ENCODE measurements around the gene AHNAK2.

The AHNAK2 gene

GRCh38 chr14:104986487-104987164 is 8.5 kb upstream of the AHNAK2 start:
- DNase-seq (ENCODE audit: low read depth in 2 of 2) = no peak

DNA sequence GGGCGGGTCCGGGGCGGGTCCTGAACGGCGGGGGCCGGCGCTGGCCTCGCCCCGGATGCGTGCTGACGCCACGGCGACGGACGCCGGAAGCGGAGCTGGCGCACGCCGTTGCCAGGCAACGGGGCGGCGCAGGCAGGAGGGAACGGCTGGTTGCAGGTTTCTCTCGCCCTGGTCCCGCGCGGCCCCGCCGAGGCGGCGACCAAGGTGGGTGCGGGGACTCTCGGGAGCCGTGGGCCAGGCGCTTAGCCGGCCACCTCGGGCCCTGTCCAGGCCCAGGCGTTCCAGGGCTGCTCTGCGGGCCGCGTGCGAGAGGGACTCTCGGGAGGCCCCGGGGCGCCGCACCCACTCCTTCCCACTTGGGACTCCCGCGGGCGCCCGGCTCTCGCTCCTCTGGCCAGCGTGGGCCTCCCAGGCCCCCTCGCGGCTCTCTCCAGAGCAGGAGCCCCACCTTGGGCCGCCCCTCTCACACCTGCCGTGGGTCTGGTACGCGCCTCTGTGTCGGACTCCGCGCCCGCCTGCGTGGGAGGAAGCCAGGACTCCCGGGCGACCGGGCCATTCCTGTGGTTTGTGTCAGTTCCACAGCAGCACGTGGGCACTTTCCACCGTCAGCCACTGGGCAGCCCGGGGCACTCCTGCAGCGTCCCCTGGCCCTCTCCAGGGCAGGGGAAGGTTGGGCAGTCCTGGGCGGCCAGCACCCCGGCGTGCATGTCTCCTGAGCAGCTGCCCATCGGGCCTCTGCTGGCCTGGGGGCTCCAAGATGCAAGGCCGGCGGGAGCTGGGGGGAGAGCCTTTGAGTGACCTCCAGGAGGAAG is 7.7 kb upstream of the AHNAK2 start, which contains the start of gene CLBA1:
TSS of gene CLBA1 (plus strand) at position 114 of the 812 bp plus-strand sequence. CDS start at position 758, 644 bp downstream.
- DNase-seq (ENCODE audit: low read depth in 2 of 2) = peak; percentile 76 to 77

DNA sequence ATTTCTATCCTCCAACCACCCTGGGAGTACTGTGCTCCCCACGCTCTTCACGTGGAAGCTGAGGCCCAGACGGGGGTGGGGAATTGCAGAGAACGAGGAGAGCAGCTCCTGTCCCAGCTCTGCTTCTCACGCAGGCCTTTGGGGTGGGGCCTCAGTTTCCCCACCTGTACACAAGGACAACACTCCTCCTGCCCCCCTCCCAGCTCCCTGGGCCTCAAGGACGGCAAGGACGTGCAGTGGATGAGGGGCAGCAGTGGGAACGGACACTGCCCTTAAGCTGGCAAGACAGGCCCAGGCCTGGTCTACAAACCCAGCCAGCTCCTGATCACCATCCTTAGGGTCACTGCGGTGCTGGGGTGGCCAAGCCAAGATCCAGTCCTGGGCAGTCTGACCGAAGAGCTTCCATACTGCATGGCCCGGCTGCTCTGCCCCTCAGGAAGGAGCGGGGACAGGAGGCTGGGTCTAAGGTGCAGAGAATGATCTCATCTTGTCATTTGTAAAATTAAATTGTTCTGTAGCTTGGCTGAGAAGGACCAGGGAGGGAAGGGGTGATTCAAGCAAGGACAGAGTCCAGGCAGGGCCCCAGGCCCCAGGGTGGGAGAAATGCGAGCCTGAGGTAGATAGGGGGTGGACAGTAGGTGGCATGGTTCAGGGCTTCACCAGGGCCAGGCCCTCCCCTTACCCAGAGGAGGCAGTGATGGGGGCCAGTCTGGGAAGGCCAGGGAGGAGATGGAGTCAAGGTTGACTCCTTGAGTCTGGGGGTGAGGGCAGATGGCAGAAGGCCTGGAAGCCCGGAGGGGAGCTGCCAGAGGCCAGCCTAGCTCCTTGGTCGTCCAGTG is 6.1 kb upstream of the AHNAK2 start:
- no peak for DNase-seq (ENCODE audit: low read depth in 2 of 2)

- no peak for DNase-seq (ENCODE audit: low read depth in 2 of 2)
Observed at GRCh38 chr14:104983231-104983721, 5.1 kb upstream of the AHNAK2 start.

GRCh38 chr14:104982548-104983230 is 4.5 kb upstream of the AHNAK2 start:
- DNase-seq (ENCODE audit: low read depth in 2 of 2) = no peak

DNA sequence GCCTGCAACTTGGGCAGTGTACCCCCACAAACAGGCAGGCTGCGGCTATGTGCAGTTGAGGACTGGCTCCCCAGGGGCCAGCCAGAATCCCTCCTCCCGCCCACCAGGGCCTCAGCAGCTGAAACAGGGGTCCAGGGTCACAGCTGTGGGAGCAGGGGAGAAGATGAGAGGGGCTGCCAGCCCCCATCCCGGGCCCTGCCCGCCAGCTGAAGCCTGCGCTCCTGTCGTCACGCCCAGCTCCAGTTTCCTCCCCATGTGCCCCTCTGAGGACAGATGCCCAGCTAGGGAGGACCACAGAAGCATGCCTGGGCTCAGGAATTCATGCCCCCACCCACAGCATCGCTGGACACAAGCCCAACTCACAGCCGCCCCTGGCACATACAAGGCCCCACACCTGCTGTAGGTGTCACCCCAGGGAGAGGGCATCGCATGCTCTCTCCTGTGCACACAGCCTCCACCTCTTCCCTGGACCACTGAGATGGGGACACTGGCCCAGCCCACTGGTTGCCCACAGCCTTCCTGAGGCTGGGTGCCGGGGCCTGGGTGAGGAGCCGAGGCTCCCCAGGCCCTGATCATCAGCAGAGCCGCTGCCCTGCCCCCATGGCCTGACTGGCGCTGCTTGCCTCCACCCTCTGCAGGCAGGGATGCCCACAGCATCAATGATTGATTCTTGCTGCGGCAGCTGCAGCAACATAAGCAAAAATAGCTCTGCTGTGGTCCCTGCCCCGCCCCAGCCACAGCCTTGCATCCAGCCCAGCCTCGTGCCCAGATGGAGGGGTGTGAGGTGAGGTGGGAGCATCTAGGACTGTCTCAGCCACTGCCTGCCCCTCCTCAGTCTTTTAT is 3.7 kb upstream of the AHNAK2 start:
- no peak for DNase-seq (ENCODE audit: low read depth in 2 of 2)

- no peak for DNase-seq (ENCODE audit: low read depth in 2 of 2)
Observed at GRCh38 chr14:104980611-104981531, 2.7 kb upstream of the AHNAK2 start.

- DNase-seq (ENCODE audit: low read depth in 2 of 2) = no peak
Observed at GRCh38 chr14:104979758-104980610, 1.8 kb upstream of the AHNAK2 start.

DNA sequence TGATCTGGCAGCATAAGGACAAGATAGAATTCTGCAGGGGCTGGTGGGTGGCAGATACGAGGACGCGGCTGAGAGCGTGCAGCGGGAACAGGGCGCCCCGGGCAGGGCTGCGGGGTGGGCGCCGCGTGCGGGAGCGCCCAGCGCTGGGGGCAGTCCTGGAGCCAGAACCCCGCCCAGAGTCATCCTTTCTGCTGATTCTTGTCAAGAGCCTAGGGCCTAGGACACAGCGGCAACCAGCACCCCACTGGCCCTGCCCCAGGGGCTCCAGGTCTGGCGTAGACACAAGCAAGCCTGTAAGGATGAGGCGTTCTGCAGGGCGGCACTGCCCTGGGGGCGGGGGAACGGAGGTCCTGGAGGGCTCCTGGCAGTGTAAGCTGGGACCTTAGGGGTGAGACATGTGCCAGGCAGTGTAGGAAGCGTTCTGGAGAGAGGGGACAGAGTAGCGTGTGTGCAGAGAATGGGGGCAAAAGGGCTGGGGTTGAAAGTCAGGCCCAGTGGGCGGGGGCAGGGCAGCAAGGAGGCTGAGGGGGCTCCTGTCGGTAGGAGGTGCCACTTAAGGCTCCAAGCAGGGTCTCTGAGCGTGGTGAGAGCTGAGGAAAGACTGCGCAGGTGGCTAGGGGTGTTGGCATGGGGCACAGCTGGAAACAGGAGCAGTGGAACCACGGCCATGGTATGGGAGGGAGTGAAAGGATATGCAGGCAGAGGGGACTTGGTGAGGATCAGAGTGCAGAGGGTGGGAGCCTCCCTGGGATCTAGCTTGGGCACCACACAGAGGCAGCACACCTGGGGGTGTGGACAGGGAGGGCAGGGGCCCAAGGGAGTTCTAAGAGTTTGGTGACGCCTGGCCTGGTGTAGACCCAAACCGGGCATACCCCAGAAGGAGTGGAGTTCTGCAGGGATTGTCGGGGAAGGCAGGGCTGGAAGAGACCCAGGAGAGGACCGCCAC is 845 bp upstream of the AHNAK2 start:
- DNase-seq (ENCODE audit: low read depth in 2 of 2) = no peak

DNA sequence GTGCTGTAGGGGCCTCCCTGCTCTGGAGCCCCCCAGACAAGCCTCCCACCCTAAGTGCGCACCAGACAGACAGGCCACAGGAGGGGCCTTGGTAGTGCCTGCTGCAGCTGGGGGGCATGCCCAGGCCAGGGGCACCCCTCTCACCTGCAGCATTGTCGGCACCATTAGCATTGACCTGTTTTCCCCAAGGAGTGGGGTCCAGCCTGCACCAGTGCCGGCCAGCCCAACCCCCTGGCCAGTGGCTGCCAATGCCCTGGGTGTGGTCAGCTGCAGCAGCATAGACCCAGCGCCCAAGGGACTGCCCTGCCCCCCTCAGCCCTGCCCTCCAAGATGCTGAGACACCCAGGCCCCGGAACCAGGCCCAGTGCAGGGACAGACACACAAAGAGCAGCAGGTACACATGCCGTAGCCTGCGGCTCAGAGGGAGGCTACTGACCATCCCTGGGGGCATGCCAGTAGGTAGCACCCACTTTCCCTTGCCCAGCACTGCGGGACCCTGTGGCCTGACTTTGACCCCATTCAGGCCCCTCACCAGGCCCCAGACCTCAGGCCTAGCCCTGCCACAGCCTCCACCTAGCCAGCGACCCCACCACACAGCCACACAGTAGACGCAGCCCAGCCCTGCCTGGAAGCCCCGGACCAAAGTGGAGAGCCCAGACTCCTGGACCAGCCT is 1.0 kb downstream of the AHNAK2 start:
- no peak for DNase-seq (ENCODE audit: low read depth in 2 of 2)

DNA sequence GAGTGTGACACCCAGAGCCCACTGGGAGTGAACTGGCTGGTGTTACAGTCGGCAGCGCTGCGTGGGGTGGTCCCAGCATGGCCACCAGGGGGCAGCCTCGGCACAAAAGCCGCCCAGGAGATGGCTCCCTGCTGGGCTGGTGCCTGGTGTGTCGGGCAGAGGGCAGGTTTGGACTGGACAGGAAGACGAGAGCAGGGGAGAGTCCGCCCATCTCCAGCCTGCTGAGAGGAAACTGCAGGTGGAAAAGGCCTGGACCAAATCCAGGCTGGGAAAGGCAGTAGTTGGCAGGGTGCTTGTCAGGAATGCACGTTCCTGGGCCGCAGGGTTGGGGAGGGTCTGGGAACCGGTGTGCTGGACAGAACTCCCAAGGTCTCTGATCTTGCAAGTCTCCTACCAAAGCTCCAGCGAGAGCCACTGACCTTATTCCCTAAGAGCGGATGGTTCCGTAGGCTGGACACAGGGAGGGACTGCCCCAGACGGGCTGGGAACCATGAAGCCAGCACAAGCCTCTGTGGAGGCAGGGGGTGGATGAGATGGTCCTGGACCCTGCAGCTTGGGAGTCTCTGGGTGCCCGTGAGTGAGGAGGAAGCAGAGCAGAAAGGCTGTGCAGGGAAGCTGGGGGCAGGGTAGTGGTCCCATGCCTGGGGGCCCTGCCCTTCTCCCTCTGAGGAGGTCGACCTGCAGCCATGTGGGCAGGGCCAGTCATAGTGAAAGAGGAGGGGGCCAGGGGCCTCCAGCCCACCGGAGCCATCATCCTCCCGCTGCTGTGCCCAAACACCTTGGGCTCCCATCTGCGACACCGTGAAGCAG is 1.8 kb downstream of the AHNAK2 start:
- no peak for DNase-seq (ENCODE audit: low read depth in 2 of 2)

GRCh38 chr14:104975481-104976197 is 2.5 kb downstream of the AHNAK2 start:
- DNase-seq (ENCODE audit: low read depth in 2 of 2) = no peak

DNA sequence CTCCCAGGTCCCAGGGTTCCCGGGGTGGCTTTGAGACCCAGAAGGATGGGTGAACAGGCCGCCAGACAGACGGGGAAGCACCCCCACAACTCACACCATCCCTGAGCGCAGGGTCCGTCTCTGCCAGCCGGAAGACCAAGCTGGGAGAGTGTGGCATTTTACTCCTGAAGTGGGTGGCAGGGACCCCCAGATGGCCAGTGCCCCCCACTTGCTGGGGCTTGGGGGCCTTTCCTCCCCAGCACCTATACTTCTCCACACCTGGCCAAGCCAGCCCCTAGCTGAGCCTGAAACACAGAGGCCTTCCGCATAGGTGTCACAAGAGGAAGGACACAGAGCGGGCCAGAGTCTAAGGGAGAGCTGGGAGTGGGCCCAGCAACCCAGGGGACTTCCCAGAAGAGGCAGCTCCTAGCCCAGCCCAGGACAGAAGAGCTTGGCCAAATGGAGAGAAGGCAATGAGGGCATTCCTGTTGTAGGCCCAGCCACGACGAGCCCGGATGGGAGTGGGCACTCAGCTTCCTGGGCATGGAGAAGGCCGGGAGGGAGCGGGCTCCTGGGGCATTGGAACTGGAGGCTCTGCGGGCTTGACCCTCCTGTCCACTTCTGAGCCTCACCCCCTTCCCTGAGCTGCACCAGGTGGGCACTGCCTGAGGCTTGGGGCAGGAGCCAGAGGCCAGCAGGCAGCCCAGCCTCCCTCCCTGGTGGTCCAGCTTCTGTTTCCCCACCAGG is 3.3 kb downstream of the AHNAK2 start:
- no peak for DNase-seq (ENCODE audit: low read depth in 2 of 2)

DNA sequence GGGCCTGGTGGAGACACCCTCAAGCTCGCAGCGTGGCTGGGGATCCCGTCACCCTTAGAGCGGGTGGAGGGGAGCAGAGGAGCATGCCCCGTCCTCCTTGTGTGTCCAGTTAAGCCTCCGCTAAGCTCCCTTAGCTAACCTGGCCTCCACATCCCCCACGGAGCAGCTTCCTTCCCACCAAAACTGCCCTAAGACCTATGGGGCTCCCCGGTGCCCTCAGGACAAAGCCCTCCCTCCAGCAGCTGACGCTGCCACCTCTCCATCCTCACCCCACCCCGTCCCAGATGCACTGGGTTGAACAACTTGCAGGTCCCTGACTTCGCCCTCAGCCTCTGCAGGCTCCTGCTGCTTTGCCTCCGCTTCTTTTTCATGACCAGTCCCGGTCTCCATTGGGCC is 4.0 kb downstream of the AHNAK2 start:
- no peak for DNase-seq (ENCODE audit: low read depth in 2 of 2)
